Endothelial cell of umbilical vein (primary cell): ENCODE data around the gene EXOC6B. TPM values are rescaled to one million over a fixed set of nuclear protein-coding genes. Genes with fewer than 3 reads are reported as not detected.

Experiments used
- BruUV-seq: library from RNA; stranded (reverse); fragments of 400-500 nt; replicated peaks from 2 replicates; lab custom pipeline; 2021; lab: Mats Ljungman, UMichigan
- CTCF ChIA-PET: fragments of 300-600, 350-600 bp; sonication (Branson Sonifier 250); formaldehyde crosslinking; loops from one replicate; lab custom pipeline; 2021; ENCODE audit warnings: antibody characterized with exemption, inconsistent platforms; lab: Charles Lee
- POLR2A ChIA-PET: fragments of 300-600, 350-600 bp; sonication (Branson Sonifier 250); formaldehyde crosslinking; loops from one replicate; lab custom pipeline; 2021; ENCODE audit warnings: antibody characterized with exemption, inconsistent platforms; lab: Charles Lee
- DNase-seq: peaks from one replicate; pipeline ENCODE4 v3.0.0-alpha.2; 2011; ENCODE audit warnings: low read depth, low spot score
- FAIRE-seq: peaks from 2 replicates; lab custom pipeline; 2011; peaks lifted over from hg19 to GRCh38; lab: Jason Lieb, UNC
- H2AFZ ChIP-seq: 2 replicates; pipeline ENCODE4 v1.6.0; 2012; ENCODE audit warnings: low read depth, low read length, control low read depth, inconsistent platforms
- H3K27ac ChIP-seq: 2 replicates; pipeline ENCODE4 v1.5.1; 2011; ENCODE audit warnings: low read depth, mild to moderate bottlenecking, control low read depth, low read length, moderate library complexity; ENCODE audit not compliant: insufficient read depth
- H3K27me3 ChIP-seq, 2 experiments: 2 replicates each; pipeline versions ENCODE4 v1.6.0 to v1.6.1; 2011; ENCODE audit warnings: low read length in 2 of 2, mixed read lengths in 1 of 2; ENCODE audit not compliant: control insufficient read depth in 2 of 2, insufficient read depth in 2 of 2
- H3K36me3 ChIP-seq, 2 experiments: 2 replicates in 1 of 2; 3 replicates in 1 of 2; pipeline ENCODE4 v1.5.1; 2011; ENCODE audit warnings: low read length in 2 of 2, mild to moderate bottlenecking in 1 of 2, moderate library complexity in 1 of 2; ENCODE audit not compliant: control insufficient read depth in 2 of 2, insufficient read depth in 2 of 2; ENCODE audit errors: extremely low read depth in 1 of 2
- H3K4me1 ChIP-seq: 3 replicates; pipeline ENCODE4 v1.5.1; 2011; ENCODE audit warnings: mild to moderate bottlenecking, low read length; ENCODE audit not compliant: control insufficient read depth, insufficient read depth; ENCODE audit errors: extremely low read depth
- H3K4me2 ChIP-seq: 2 replicates; pipeline ENCODE4 v1.6.1; 2011; ENCODE audit warnings: low read length, control low read depth, mixed read lengths; ENCODE audit not compliant: insufficient read depth
- H3K4me3 ChIP-seq, 3 experiments: fragments of 200-600 bp in 1 of 3; sonication (generic), shearing (Covaris generic) in 1 of 3; replicated peaks in 1 of 3; 2 replicates each; pipeline ENCODE4 v1.5.1; 2011 to 2016; ENCODE audit warnings: control low read depth in 3 of 3, low read length in 3 of 3, mild to moderate bottlenecking in 2 of 3, inconsistent platforms in 1 of 3, low read depth in 1 of 3, moderate library complexity in 1 of 3; ENCODE audit not compliant: insufficient read depth in 1 of 3
- H3K79me2 ChIP-seq: 2 replicates; pipeline ENCODE4 v1.6.0; 2012; ENCODE audit warnings: low read length, inconsistent platforms; ENCODE audit not compliant: control insufficient read depth, insufficient read depth
- H3K9ac ChIP-seq: replicated peaks from 2 replicates; pipeline ENCODE3; 2011; ENCODE audit warnings: low read length, control low read depth; ENCODE audit not compliant: insufficient read depth; ENCODE audit errors: extremely low read depth
- H3K9me1 ChIP-seq: replicated peaks from 3 replicates; pipeline ENCODE4 v1.6.0; 2011; ENCODE audit warnings: mild to moderate bottlenecking, low read length; ENCODE audit not compliant: control insufficient read depth, insufficient read depth; ENCODE audit errors: extremely low read depth
- H3K9me3 ChIP-seq: replicated peaks from 2 replicates; pipeline ENCODE4 v1.5.1; 2012; ENCODE audit warnings: low read length, inconsistent platforms; ENCODE audit not compliant: control insufficient read depth, insufficient read depth
- H4K20me1 ChIP-seq: replicated peaks from 2 replicates; pipeline ENCODE3; 2011; ENCODE audit warnings: mild to moderate bottlenecking, low read length; ENCODE audit not compliant: control insufficient read depth, insufficient read depth; ENCODE audit errors: extremely low read depth
- CTCF ChIP-seq, 2 donors: IDR thresholded peaks; 1 replicate in 1 of 2; 2 replicates in 1 of 2; pipeline ENCODE4 v1.5.1; 2011; ENCODE audit warnings: low read length in 2 of 2, mild to moderate bottlenecking in 2 of 2, moderate library complexity in 2 of 2, control low read depth in 1 of 2, inconsistent platforms in 1 of 2, low read depth in 1 of 2; ENCODE audit not compliant: insufficient read depth in 1 of 2; ENCODE audit errors: extremely low read depth in 1 of 2
- EZH2 ChIP-seq: IDR thresholded peaks from 2 replicates; pipeline ENCODE4 v1.6.1; 2012; ENCODE audit warnings: borderline replicate concordance, low read depth, mild to moderate bottlenecking, moderate library complexity, low read length, inconsistent platforms; ENCODE audit not compliant: severe bottlenecking
- FOS ChIP-seq: IDR thresholded peaks from 2 replicates; pipeline ENCODE4 v1.6.1; 2011; ENCODE audit warnings: mild to moderate bottlenecking, low read length, moderate library complexity, borderline replicate concordance; ENCODE audit not compliant: insufficient read depth
- GATA2 ChIP-seq: IDR thresholded peaks from 2 replicates; pipeline ENCODE4 v1.7.0; 2011; ENCODE audit warnings: low read depth, mild to moderate bottlenecking, moderate library complexity, mixed read lengths, low read length; ENCODE audit not compliant: insufficient read length, insufficient read depth
- JUN ChIP-seq: IDR thresholded peaks from 2 replicates; pipeline ENCODE4 v1.6.1; 2011; ENCODE audit warnings: borderline replicate concordance, low read depth; ENCODE audit not compliant: insufficient read length, insufficient read depth
- MAX ChIP-seq: IDR thresholded peaks from 2 replicates; pipeline ENCODE4 v1.6.1; 2011; ENCODE audit not compliant: insufficient read depth, insufficient read length
- MYC ChIP-seq: IDR thresholded peaks from one replicate; pipeline ENCODE4 v1.6.1; 2011; ENCODE audit warnings: mild to moderate bottlenecking, low read depth, low read length
- POLR2A ChIP-seq: IDR thresholded peaks from 2 replicates; pipeline ENCODE4 v1.6.1; 2012; ENCODE audit warnings: low read depth, mild to moderate bottlenecking, control low read depth, low read length
- POLR2AphosphoS5 ChIP-seq: IDR thresholded peaks from 2 replicates; pipeline ENCODE4 v1.6.1; 2012; ENCODE audit warnings: low read depth, mild to moderate bottlenecking, control low read depth, low read length, moderate library complexity; ENCODE audit not compliant: insufficient read depth
- dilution Hi-C: fragments of 300-500 bp; cut with MboI; formaldehyde crosslinking; loops from one replicate; pipeline ENCODE4 v1.15.0; 2019; ENCODE audit warnings: low sequenced_read_pairs; ENCODE audit not compliant: extremely low pct_ligation_motif_present
- intact Hi-C: fragments of 100-400 bp; cut with micrococcal nuclease; formaldehyde crosslinking; loops from one replicate; pipeline ENCODE4 v1.10.0; 2022
- polyA plus RNA-seq, 4 experiments: library from polyadenylated mRNA; depleted of rRNA in 3 of 4; stranded (reverse) in 3 of 4; unstranded in 1 of 4; fragments of >200 nt; gene quantifications; 2 replicates each; pipeline versions ENCODE4 v1.2.1 to v1.2.3, GENCODE V29; 2011 to 2012; ENCODE audit warnings: missing spikeins in 1 of 4
- total RNA-seq: library from RNA; stranded (reverse); gene quantifications from 2 replicates; pipeline ENCODE4 v1.2.3, GENCODE V29; 2021

Gene EXOC6B
- total and polyA plus RNA-seq, 2 donors (not counting 3 experiments of a cell fraction or from before 2014, with no cell fraction given) = 10.8 to 34.8 TPM

- TF ChIP-seq EZH2 (no peak), CTCF (IDR thresholded peaks at IDR 0.05; ENCODE audit: extremely low read depth in 1 of 2, insufficient read depth in 1 of 2, low read depth in 1 of 2, low read length in 2 of 2) (no peak), MAX (no peak), MYC (no peak), POLR2A (no peak), POLR2AphosphoS5 (no peak), JUN (no peak), GATA2 (no peak), FOS (no peak)
- no peaks in the 10 kb centered on the region for H3K36me3 ChIP-seq
- H3K27ac ChIP-seq = no peak overlapping the region
- ChIA-PET CTCF (no interaction called here), POLR2A (no interaction called here)
- BruUV-seq = no TSS peak
- dilution Hi-C loops = no loop called here
- FAIRE-seq (no peak), DNase-seq (no peak)
- no peak overlapping the region for H3K4me3 ChIP-seq
- H2AFZ ChIP-seq = no peak overlapping the region
- no peaks in the 10 kb centered on the region for H3K79me2 ChIP-seq
- peaks cover 0 to 2% of the 10 kb centered on the region in 2 experiments for H3K27me3 ChIP-seq
- no peaks in the 10 kb centered on the region for H4K20me1 ChIP-seq
- H3K9me1 ChIP-seq = no peaks in the 10 kb centered on the region
- H3K4me2 ChIP-seq = no peak overlapping the region
- intact Hi-C loops = no loop called here
- H3K9ac ChIP-seq = no peak overlapping the region
- no peaks in the 10 kb centered on the region for H3K9me3 ChIP-seq
- no peaks in the 10 kb centered on the region for H3K4me1 ChIP-seq
Observed at GRCh38 chr2:72166279-72166678, 659.6 kb downstream of the EXOC6B start.
